Type B pancreatic cell (in vitro differentiated cells): Measurements from ENCODE around the gene PRSS21. TPM values are rescaled to one million over a fixed set of nuclear protein-coding genes. Genes with fewer than 3 reads are reported as not detected.

Experiments used
- DNase-seq: peaks from one replicate; pipeline ENCODE4 v3.0.0; 2021; ENCODE audit warnings: mixed read lengths; ENCODE audit not compliant: unreplicated experiment; ENCODE audit errors: extremely low spot score
- H3K27ac Mint-ChIP-seq: 2 replicates; pipeline ENCODE4 v1.8.0; 2021; ENCODE audit warnings: mild to moderate bottlenecking, mixed read lengths
- H3K27me3 Mint-ChIP-seq: 2 replicates; pipeline ENCODE4 v1.8.0; 2021; ENCODE audit warnings: mixed read lengths
- H3K36me3 Mint-ChIP-seq: 2 replicates; pipeline ENCODE4 v1.8.0; 2021; ENCODE audit warnings: mixed read lengths
- H3K4me1 Mint-ChIP-seq: one replicate; pipeline ENCODE4 v1.8.0; 2021; ENCODE audit warnings: mixed read lengths; ENCODE audit not compliant: unreplicated experiment
- H3K4me3 Mint-ChIP-seq: 2 replicates; pipeline ENCODE4 v1.8.0; 2021; ENCODE audit warnings: mild to moderate bottlenecking, mixed read lengths
- H3K9me3 Mint-ChIP-seq: 2 replicates; pipeline ENCODE4 v1.8.0; 2021; ENCODE audit warnings: mixed read lengths
- total RNA-seq: library from RNA; stranded (reverse); gene quantifications from 2 replicates; pipeline ENCODE4 v1.2.1, GENCODE V29; 2021; ENCODE audit warnings: low replicate concordance
- TF ChIP-seq, protein P1 (sequence below): fragments of 200-600 bp; sonication (generic); conservative IDR thresholded peaks from 2 replicates; pipeline ENCODE4 v1.5.0; 2021; ENCODE audit warnings: antibody characterized with exemption, mild to moderate bottlenecking

Gene PRSS21
- total RNA-seq, 1 donor from 2014 or later = not detected

DNA sequence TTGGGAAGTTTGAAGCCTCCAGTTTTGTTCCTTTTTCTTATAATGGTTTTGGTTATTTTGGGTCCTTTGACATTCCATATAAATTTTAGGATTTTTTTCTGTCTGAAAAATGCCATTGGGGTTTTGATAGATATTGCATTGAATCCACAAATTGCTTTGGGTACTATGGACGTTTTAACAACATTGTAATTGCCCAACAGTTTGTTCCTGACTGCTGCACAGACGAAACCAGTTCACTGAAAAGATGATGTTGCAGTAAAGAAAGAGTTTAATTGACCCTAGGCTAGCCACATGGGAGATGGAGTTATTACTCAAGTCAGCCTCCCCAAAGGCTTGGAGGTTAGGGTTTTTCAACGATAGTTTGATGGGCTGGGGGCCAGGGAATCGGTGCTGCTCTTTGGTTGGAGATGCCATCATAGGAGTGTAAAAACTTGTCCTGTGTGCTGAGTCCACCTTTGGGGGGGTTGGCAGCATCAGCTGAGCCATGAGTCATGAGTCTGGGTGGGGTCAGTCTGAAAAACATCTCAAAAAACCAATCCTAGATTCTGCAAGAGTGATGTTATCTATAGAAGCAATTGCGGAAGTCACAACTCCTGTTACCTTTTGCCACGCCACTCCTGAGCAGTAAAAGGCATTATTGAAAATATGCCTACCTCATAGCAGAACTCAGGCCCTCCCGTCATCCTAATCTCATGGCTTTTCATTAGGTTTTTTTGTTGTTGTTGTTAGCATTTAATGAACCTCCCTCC lies 21.5 kb upstream of the PRSS21 start:
- no peak overlapping the region for H3K4me3 Mint-ChIP-seq
- H3K27me3 Mint-ChIP-seq = peaks cover 35% of the 10 kb centered on the region
- TF ChIP-seq, protein P1, sequence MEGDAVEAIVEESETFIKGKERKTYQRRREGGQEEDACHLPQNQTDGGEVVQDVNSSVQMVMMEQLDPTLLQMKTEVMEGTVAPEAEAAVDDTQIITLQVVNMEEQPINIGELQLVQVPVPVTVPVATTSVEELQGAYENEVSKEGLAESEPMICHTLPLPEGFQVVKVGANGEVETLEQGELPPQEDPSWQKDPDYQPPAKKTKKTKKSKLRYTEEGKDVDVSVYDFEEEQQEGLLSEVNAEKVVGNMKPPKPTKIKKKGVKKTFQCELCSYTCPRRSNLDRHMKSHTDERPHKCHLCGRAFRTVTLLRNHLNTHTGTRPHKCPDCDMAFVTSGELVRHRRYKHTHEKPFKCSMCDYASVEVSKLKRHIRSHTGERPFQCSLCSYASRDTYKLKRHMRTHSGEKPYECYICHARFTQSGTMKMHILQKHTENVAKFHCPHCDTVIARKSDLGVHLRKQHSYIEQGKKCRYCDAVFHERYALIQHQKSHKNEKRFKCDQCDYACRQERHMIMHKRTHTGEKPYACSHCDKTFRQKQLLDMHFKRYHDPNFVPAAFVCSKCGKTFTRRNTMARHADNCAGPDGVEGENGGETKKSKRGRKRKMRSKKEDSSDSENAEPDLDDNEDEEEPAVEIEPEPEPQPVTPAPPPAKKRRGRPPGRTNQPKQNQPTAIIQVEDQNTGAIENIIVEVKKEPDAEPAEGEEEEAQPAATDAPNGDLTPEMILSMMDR = no peak
- H3K4me1 Mint-ChIP-seq = peaks cover 9% of the 10 kb centered on the region
- H3K9me3 Mint-ChIP-seq = no peaks in the 10 kb centered on the region
- H3K36me3 Mint-ChIP-seq = no peaks in the 10 kb centered on the region
- no peak for DNase-seq
- H3K27ac Mint-ChIP-seq = peak overlapping the region; percentile 59

DNA sequence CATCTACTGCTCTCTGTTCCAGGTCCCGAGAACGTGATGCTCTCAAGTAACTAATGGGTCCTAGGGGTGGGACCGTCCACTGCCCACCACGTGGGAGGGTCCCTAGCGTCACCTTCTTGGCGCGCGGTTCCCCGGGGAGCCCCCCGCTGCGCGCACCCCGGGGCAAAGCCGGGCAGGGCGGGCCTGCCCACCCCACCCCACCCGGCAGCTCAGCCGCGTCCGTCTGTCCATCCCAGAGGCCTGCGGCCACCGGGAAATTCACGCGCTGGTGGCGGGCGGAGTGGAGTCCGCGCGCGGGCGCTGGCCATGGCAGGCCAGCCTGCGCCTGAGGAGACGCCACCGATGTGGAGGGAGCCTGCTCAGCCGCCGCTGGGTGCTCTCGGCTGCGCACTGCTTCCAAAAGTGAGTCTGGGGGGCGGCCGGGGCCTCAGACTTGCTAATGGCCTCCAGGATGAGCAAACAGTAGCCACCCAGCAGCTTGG lies 18.3 kb upstream of the PRSS21 start:
- no peak for DNase-seq
- TF ChIP-seq, protein P1 = no peak
- Mint-ChIP-seq H3K27me3 (peaks cover 22% of the 10 kb centered on the region), H3K4me1 (peaks cover 9% of the 10 kb centered on the region), H3K36me3 (no peaks in the 10 kb centered on the region), H3K4me3 (no peak overlapping the region), H3K27ac (no peak overlapping the region), H3K9me3 (no peaks in the 10 kb centered on the region)

DNA sequence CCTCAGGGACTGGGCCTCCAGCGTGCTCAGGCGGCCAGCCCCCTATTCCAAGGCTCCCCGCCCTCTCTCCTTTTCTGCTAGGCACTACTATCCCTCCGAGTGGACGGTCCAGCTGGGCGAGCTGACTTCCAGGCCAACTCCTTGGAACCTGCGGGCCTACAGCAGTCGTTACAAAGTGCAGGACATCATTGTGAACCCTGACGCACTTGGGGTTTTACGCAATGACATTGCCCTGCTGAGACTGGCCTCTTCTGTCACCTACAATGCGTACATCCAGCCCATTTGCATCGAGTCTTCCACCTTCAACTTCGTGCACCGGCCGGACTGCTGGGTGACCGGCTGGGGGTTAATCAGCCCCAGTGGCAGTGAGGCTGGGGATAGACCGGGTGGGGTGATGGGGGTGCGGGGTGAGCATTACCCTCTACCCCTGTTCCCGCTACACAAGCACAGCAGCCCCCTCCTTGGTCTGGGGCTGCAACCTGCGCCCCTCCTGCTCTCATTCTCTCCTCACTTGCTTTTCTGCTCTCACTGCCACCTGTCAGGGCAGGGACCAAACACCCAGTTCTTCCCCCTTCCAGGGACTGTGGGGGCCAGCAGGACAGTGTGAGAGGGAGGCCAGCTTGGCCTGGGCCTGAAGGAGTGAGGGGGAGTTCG lies 17.7 kb upstream of the PRSS21 start:
- Mint-ChIP-seq H3K36me3 (no peaks in the 10 kb centered on the region), H3K27me3 (peaks cover 21% of the 10 kb centered on the region), H3K4me3 (no peak overlapping the region), H3K4me1 (peaks cover 8% of the 10 kb centered on the region), H3K27ac (peak overlapping the region; percentile 87), H3K9me3 (no peaks in the 10 kb centered on the region)
- DNase-seq = no peak
- TF ChIP-seq, protein P1 = no peak

DNA sequence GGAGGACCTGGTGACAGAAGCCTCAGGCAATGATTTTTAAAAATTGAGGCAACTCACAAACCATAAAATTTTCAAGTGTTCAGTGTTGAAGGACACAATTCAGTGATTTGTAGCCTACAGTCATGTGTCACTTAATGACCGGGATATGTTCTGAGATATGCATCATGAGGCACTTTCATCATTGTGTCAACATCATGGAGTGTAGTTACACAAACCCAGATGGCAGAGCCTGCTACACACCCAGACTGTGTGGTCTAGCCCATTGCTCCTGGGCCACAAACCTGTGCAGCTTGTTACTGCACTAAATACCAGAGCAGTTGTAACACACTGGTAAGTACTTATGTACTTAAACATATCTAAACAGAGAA lies 17.2 kb upstream of the PRSS21 start:
- TF ChIP-seq, protein P1 = no peak
- peaks cover 4% of the 10 kb centered on the region for H3K4me1 Mint-ChIP-seq
- H3K27me3 Mint-ChIP-seq = peaks cover 16% of the 10 kb centered on the region
- DNase-seq = no peak
- no peak overlapping the region for H3K4me3 Mint-ChIP-seq
- peak overlapping the region; percentile 87 for H3K27ac Mint-ChIP-seq
- no peaks in the 10 kb centered on the region for H3K9me3 Mint-ChIP-seq
- no peaks in the 10 kb centered on the region for H3K36me3 Mint-ChIP-seq

DNA sequence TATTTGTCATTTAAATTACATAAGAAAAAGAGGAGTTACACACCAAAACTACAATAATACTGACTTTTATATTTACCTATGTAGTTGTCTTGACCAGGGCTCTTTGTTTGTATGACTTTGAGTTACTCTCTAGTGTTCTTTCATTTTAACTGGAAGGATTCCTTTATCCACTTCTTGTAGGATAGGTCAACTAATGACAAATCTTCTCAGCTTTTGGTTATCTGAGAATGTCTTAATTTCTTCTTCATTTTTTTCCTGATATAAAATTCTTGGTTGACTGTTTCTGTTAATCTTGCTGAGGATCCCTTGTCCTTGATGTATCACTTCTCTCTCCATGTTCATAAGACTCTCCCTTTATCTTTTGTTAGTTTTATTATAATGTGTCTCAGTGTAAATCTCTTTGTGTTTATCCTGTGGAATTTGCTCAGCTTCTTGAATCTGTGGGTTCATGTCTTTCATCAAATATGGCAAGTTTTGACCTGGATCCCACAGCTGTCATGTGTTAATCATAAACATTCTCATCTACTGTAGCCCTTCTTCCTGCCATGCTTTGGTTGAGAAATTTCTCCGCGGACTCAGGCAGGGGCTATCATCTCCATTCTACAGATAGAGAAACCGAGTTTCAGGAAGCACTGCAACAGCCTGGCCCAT lies 13.4 kb upstream of the PRSS21 start:
- H3K27me3 Mint-ChIP-seq = peaks cover 22% of the 10 kb centered on the region

More for the DNA sequence above, 13.4 kb upstream of the PRSS21 start:
- Mint-ChIP-seq H3K27ac (no peak overlapping the region), H3K4me3 (no peak overlapping the region), H3K9me3 (no peaks in the 10 kb centered on the region), H3K36me3 (no peaks in the 10 kb centered on the region), H3K4me1 (no peaks in the 10 kb centered on the region)
- TF ChIP-seq, protein P1 = no peak
- no peak for DNase-seq
